Stimulated activated naive B cell treated with anti-CD40 and anti-IgM and Interleukin-4, amounts not matched to agents 10 μg/mL and 1 μg/mL and 100 μg/mL, for 72 hours (primary cell): ENCODE results near the gene SREBF2.
"Not testable (repeated sequence)": the region's sequence is repeated elsewhere in the genome, so short reads cannot be mapped to it uniquely, and the experiment has no call there.

Experiments
- ATAC-seq, 2 donors: fragments of 150-1000 bp; cut with Tn5 transposase; replicated peaks; 2 replicates each; pipeline ENCODE4 v1.10.0; 2021; ENCODE audit warnings: moderate library complexity in 1 of 2
- DNase-seq: peaks from one replicate; pipeline ENCODE4 v3.0.0; 2021
- H3K27ac Mint-ChIP-seq: one replicate; pipeline ENCODE4 v1.8.0; 2022; ENCODE audit warnings: mild to moderate bottlenecking, mixed read lengths
- H3K27me3 Mint-ChIP-seq, 2 donors: one replicate each; pipeline ENCODE4 v1.8.0; 2022; ENCODE audit warnings: mixed read lengths in 2 of 2
- H3K36me3 Mint-ChIP-seq, 2 donors: one replicate each; pipeline ENCODE4 v1.8.0; 2022; ENCODE audit warnings: mixed read lengths in 2 of 2, mild to moderate bottlenecking in 1 of 2
- H3K4me1 Mint-ChIP-seq, 2 donors: one replicate each; pipeline ENCODE4 v1.8.0; 2022; ENCODE audit warnings: mixed read lengths in 2 of 2, mild to moderate bottlenecking in 1 of 2
- H3K4me3 Mint-ChIP-seq, 2 donors: one replicate each; pipeline ENCODE4 v1.8.0; 2022; ENCODE audit warnings: mild to moderate bottlenecking in 2 of 2, mixed read lengths in 2 of 2, moderate library complexity in 1 of 2
- H3K9me3 Mint-ChIP-seq, 2 donors: one replicate each; pipeline ENCODE4 v1.8.0; 2022; ENCODE audit warnings: mixed read lengths in 2 of 2, mild to moderate bottlenecking in 1 of 2

Gene SREBF2

DNA sequence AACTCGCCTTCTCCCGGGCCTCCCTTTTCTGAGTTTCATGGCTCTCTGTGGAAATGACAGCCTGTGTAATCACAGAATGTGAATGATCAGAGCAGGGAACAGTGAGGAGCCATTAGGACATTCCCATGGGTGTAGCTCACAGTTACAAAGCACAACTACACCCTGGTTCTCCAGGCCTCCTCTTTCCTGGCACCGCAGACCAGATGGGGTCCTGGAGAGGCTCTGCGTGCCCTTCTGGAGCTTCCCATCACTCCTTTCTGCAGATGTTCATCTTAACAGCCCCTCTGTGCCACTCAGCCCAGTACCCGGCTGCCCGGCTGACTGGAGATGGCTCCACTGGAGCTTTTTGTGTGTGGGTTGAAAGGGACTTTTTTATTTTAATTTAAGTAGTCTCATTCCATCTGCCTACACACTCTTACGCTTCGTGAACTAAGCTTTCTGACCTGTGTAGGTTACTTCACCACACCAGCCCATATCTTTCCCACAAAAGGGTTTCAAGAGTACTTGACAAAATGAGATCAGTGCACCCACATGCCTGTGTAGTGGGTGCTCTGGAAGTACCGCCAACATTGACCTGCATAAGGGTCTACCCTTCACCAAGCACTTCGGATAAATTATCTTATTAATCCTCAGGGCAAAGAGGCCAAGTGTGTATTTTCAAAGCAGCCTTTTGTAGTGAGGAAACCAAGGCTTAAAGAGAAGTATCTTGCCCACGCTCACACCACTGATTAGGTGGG, 29.8 kb downstream of the SREBF2 start:
- Mint-ChIP-seq H3K36me3 (peaks cover 41 to 55% of the 10 kb centered on the region in 2 donors), H3K4me3 (peak overlapping the region; percentile 83 to 85), H3K27ac (peak overlapping the region; percentile 100), H3K27me3 (no peaks in the 10 kb centered on the region), H3K4me1 (peaks cover 52 to 85% of the 10 kb centered on the region in 2 donors), H3K9me3 (no peaks in the 10 kb centered on the region)
- peak; percentile 82 for DNase-seq
- ATAC-seq = peak; percentile 79 to 80

DNA sequence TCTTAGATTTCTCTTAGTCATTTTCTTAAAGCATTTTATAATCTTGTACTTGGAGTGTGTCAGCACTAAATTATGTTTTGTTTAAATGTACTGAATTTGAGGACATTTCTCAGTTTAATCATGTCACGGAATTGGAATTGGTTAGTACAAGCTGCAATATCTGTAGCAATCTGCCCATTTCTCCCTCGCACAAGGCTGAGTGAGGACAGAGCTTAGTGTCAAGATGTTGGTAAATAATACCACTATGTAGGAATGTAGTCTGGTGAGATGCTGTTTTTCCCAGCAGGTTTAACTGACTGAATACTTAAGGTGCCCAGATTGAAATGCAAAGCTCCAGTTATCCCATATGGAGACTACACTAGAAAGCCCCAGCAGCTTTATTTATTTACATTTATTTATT, 30.6 kb downstream of the SREBF2 start:
- peak overlapping the region in 1 of 2 donors; percentile 85 for H3K4me3 Mint-ChIP-seq
- peak overlapping the region; percentile 100 for H3K27ac Mint-ChIP-seq
- ATAC-seq (no peak), DNase-seq (no peak)
- H3K27me3 Mint-ChIP-seq = no peaks in the 10 kb centered on the region
- peaks cover 42 to 53% of the 10 kb centered on the region in 2 donors for H3K36me3 Mint-ChIP-seq
- peaks cover 48 to 77% of the 10 kb centered on the region in 2 donors for H3K4me1 Mint-ChIP-seq
- no peaks in the 10 kb centered on the region for H3K9me3 Mint-ChIP-seq

DNA sequence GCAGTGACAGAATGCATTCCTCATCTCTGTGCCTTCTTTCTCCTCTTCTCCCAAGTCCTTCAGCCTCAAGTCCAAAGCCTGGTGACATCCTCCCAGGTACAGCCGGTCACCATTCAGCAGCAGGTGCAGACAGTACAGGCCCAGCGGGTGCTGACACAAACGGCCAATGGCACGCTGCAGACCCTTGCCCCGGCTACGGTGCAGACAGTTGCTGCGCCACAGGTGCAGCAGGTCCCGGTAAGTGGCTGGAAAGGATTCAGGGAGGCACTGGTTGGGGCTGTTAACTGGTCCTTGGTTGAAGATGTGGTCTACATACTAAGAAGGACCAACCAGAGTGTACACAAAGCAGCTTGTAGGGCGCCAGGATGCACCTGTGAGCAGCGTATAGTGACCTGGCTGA, 35.7 kb downstream of the SREBF2 start:
- Mint-ChIP-seq H3K27me3 (no peaks in the 10 kb centered on the region), H3K4me1 (peaks cover 35 to 65% of the 10 kb centered on the region in 2 donors), H3K4me3 (no peak overlapping the region), H3K9me3 (no peaks in the 10 kb centered on the region), H3K36me3 (peaks cover 66 to 67% of the 10 kb centered on the region in 2 donors), H3K27ac (no peak overlapping the region)
- no peak for DNase-seq
- no peak for ATAC-seq

DNA sequence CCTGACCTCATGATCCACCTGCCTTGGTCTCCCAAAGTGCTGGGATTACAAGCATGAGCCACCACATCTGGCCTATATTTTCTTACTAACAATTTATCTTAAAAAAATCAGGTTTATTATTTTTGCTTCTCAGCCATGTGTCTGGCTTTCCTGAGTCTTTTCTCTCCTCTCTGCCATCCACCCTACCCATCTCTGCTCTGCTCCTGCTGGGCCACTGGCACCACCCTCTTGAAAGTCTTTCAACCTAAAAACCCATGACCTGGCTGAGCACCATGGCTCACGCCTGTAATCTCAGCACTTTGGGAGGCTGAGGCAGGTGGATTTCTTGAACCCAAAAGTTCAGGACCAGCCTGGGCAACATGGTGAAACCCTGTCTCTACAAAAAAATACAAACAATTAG, 37.2 kb downstream of the SREBF2 start:
- H3K27me3 Mint-ChIP-seq, H3K4me3 Mint-ChIP-seq, ATAC-seq, H3K9me3 Mint-ChIP-seq, DNase-seq: not testable (repeated sequence)
- H3K4me1 Mint-ChIP-seq = peaks cover 33 to 59% of the 10 kb centered on the region in 2 donors
- peaks cover 69% of the 10 kb centered on the region in 2 donors for H3K36me3 Mint-ChIP-seq
- H3K27ac Mint-ChIP-seq = peak overlapping the region; percentile 71

DNA sequence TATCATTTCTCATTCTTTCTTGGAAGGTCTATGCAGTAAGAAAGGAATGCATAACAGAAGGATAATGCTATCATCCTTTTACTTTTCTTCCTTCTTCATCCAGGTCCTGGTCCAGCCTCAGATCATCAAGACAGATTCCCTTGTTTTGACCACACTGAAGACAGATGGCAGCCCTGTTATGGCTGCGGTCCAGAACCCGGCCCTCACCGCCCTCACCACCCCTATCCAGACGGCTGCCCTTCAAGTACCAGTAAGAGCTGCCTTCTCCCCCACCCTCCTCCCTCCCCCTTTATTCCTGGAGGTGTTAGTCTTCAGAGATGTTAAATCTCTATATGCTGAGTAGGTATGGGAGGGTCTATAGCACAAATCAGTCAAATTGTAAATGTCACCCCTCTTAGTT, 37.9 kb downstream of the SREBF2 start:
- Mint-ChIP-seq H3K27me3 (no peaks in the 10 kb centered on the region), H3K27ac (peak overlapping the region; percentile 95), H3K4me1 (peaks cover 29 to 59% of the 10 kb centered on the region in 2 donors), H3K4me3 (no peak overlapping the region), H3K9me3 (no peaks in the 10 kb centered on the region), H3K36me3 (peaks cover 68 to 71% of the 10 kb centered on the region in 2 donors)
- DNase-seq (no peak), ATAC-seq (no peak)

DNA sequence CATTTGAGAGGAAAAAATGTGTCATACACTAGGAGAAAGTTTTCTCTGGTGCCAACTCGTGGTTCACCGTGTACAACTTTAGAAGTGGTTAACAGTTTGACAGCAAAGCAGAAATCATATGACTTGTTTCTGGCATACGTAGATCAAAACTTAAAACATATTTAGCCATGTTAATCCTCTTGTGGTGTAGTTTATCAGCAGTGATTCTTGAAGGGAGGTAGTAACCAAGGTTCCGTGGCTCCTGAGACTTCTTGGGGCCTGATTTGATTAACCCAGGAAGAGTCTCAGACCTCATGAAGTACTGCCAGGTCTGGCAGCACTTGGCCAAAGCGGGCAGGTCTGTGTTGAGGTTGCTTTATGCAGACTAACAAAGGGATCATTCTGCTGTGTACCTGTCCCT, 40.5 kb downstream of the SREBF2 start:
- ATAC-seq (peak; percentile 51 to 67), DNase-seq (no peak)
- Mint-ChIP-seq H3K27me3 (no peaks in the 10 kb centered on the region), H3K4me1 (peaks cover 32 to 63% of the 10 kb centered on the region in 2 donors), H3K9me3 (no peaks in the 10 kb centered on the region), H3K4me3 (peak overlapping the region; percentile 25 to 44), H3K36me3 (peaks cover 68 to 74% of the 10 kb centered on the region in 2 donors), H3K27ac (peak overlapping the region; percentile 89)

DNA sequence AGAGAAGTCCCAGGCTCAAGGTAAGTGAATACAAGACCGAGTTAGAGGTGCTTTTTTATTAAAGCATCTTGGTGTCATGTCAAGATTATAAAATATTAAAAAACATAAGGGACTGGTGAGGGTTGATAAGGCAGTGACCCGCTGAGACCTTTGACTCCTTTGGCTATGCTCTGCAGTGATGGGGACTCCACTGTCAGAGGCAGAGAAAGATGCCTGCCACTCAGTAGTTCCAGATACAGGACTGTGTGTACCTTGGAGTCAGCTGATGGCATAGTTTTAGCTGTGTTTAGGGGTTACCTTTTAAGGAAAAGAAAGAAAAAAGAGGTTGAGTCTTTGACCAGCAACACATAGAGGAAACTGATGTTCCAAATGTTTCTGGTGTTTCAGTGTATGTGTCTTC, 41.2 kb downstream of the SREBF2 start:
- Mint-ChIP-seq H3K36me3 (peaks cover 69 to 72% of the 10 kb centered on the region in 2 donors), H3K9me3 (no peaks in the 10 kb centered on the region), H3K27ac (peak overlapping the region; percentile 59), H3K27me3 (no peaks in the 10 kb centered on the region), H3K4me3 (no peak overlapping the region), H3K4me1 (peaks cover 30 to 68% of the 10 kb centered on the region in 2 donors)
- ATAC-seq = no peak
- no peak for DNase-seq

DNA sequence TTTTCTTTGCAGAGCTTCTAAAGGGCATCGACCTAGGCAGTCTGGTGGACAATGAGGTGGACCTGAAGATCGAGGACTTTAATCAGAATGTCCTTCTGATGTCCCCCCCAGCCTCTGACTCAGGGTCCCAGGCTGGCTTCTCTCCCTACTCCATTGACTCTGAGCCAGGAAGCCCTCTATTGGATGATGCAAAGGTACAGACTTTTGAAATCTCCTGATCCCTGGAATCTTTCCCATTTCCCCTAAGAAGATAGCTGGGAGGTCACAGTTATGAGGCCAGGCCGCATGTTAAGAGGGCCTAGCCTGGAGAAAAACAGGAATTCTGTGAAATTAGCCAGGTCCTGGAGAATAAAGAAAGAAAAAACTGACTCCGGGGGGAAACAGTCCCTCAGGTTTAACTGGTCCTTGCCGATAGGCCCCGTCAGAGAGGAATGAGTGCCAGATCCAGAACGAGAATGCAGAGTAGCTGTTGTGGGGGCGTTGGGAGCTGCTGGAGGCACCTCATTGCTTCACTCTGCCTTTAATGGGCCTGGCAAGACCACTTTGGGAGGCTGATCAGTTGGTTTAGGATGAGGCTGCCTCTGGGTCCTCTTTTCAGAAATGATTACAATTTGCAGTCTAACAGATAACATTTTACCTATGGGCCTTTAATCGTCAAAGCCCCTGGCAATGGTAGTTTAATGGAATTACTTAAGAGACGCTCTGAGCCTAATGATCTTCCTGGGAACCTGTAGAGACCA, 42.8 kb downstream of the SREBF2 start:
- DNase-seq = no peak
- Mint-ChIP-seq H3K9me3 (no peaks in the 10 kb centered on the region), H3K4me3 (peak overlapping the region in 1 of 2 donors; percentile 11), H3K36me3 (peaks cover 64 to 67% of the 10 kb centered on the region in 2 donors), H3K4me1 (peaks cover 28 to 63% of the 10 kb centered on the region in 2 donors), H3K27ac (peak overlapping the region; percentile 84), H3K27me3 (no peaks in the 10 kb centered on the region)
- ATAC-seq = no peak

DNA sequence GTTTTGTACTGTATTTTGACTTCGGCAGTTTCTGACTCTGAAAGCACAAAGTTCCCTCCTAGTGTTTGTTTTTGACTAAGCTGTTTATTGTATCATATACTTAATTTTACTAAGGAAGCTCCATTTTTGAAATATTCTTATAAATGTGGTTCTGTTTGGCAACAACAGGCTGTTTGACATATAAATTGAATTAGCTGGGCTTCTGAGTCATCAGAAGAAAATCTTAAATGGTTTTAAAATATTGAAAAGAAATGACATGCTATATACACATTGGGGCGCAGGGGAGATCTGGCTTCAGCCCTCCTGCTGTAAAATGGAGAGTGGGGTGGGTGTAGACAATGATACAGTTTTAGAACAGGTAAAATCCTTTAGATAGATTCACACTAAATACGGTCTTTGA, 43.4 kb downstream of the SREBF2 start:
- peaks cover 64 to 66% of the 10 kb centered on the region in 2 donors for H3K36me3 Mint-ChIP-seq
- H3K4me3 Mint-ChIP-seq = no peak overlapping the region
- no peaks in the 10 kb centered on the region for H3K27me3 Mint-ChIP-seq
- ATAC-seq (no peak), DNase-seq (no peak)
- peak overlapping the region; percentile 56 for H3K27ac Mint-ChIP-seq
- no peaks in the 10 kb centered on the region for H3K9me3 Mint-ChIP-seq
- peaks cover 26 to 59% of the 10 kb centered on the region in 2 donors for H3K4me1 Mint-ChIP-seq

DNA sequence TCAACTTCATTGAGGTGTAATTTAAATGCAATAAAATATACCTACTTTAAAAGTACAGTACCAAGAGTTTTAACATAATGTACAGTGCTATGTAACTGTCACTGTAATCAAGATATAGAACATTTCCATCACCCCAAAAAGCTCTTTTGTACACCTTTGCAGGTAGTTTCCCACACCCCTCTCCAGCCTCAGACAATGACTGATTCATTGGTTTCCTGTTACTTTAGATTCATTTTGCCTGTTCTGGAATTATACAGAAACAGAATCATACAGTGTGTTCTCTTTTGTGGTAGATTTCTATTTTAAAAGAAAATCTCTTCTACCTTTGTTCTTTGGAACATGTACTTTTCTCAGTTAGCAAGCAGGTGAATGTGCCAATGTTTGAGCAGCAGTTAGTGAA, 43.8 kb downstream of the SREBF2 start:
- Mint-ChIP-seq H3K4me3 (no peak overlapping the region), H3K27ac (no peak overlapping the region), H3K9me3 (no peaks in the 10 kb centered on the region), H3K36me3 (peaks cover 65 to 67% of the 10 kb centered on the region in 2 donors), H3K27me3 (no peaks in the 10 kb centered on the region), H3K4me1 (peaks cover 28 to 59% of the 10 kb centered on the region in 2 donors)
- DNase-seq (no peak), ATAC-seq (no peak)

DNA sequence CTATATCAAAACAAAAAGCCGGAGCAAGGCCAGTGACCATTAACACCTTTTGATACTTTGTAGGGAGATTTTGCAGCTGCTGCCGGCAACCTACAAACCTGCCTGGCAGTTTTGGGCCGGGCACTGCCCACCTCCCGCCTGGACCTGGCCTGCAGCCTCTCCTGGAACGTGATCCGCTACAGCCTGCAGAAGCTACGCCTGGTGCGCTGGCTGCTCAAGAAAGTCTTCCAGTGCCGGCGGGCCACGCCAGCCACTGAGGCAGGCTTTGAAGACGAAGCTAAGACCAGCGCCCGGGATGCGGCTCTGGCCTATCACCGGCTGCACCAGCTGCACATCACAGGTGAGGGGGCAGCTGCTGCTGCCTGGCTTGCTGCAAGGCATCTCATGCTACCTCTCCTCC, 47.7 kb downstream of the SREBF2 start:
- DNase-seq = no peak
- Mint-ChIP-seq H3K9me3 (no peaks in the 10 kb centered on the region), H3K4me3 (no peak overlapping the region), H3K27me3 (no peaks in the 10 kb centered on the region), H3K4me1 (peaks cover 29 to 55% of the 10 kb centered on the region in 2 donors), H3K36me3 (peaks cover 68 to 79% of the 10 kb centered on the region in 2 donors), H3K27ac (no peak overlapping the region)
- ATAC-seq = no peak

DNA sequence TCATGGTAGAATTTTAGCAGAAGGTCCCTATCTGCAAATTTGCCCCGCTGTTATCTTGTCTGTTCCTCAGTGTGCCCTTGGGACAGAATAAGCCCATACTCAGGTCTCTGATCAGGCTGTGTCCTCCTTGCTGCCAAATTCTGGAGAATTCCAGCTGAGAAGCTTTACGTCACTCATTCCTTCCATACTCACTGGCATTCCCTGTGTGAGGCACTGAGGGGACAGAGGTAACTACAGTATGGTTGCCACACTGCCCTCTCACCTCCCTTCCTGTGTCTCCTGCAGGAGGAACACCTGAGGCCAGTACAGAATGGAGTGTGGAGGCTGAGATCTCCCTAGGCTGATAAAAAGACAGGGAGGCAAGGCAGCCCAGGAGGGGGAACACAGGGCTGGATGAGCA, 50.5 kb downstream of the SREBF2 start:
- no peak overlapping the region for H3K4me3 Mint-ChIP-seq
- peak in 1 of 2 donors; percentile 10 for ATAC-seq
- H3K36me3 Mint-ChIP-seq = peaks cover 73 to 79% of the 10 kb centered on the region in 2 donors
- H3K27ac Mint-ChIP-seq = peak overlapping the region; percentile 37
- no peaks in the 10 kb centered on the region for H3K27me3 Mint-ChIP-seq
- no peak for DNase-seq
- peaks cover 33 to 58% of the 10 kb centered on the region in 2 donors for H3K4me1 Mint-ChIP-seq
- no peaks in the 10 kb centered on the region for H3K9me3 Mint-ChIP-seq

DNA sequence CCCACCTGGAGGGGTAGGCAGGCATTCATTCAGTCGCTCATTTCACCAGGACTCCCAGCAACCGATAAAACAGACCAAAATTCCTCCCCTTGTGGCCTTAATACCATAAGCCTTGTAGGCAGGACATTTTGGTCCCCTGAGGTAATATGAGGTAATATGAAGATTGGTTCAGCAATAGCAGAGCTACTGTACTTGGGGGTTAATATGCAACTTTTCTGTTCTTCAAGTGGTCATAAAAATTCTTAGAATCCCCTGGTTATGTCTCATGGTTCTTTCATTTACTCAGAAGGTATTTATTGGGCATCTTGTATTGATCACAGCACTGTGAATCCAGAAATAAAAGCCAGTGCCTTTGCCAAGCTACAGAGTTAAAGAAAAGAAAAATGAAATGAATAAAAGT, 52.2 kb downstream of the SREBF2 start:
- no peaks in the 10 kb centered on the region for H3K27me3 Mint-ChIP-seq
- H3K9me3 Mint-ChIP-seq = no peaks in the 10 kb centered on the region
- H3K4me1 Mint-ChIP-seq = peaks cover 34 to 53% of the 10 kb centered on the region in 2 donors
- no peak overlapping the region for H3K27ac Mint-ChIP-seq
- ATAC-seq (no peak), DNase-seq (no peak)
- peaks cover 70 to 77% of the 10 kb centered on the region in 2 donors for H3K36me3 Mint-ChIP-seq
- no peak overlapping the region for H3K4me3 Mint-ChIP-seq

DNA sequence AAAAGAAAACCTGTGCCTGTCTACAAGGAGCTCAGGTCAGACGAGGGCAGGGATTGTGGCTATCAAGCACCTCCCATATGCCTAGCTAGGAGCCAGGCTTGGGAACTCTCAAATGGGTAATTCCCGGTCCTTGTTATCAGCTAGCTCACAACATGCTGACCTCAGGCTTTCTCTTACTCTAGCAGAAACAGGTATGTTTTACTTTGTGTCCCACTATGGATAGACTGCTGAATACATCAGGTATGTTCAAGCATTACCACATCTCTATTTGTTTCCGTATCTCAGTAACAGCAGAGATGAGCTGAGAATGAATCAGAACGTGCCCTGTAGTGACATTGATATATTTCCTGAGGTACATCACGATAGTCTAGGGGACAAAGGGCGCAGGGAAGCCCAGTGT, 52.6 kb downstream of the SREBF2 start:
- DNase-seq (no peak), ATAC-seq (no peak)
- Mint-ChIP-seq H3K36me3 (peaks cover 73 to 80% of the 10 kb centered on the region in 2 donors), H3K4me1 (peaks cover 34 to 53% of the 10 kb centered on the region in 2 donors), H3K9me3 (no peaks in the 10 kb centered on the region), H3K4me3 (no peak overlapping the region), H3K27ac (no peak overlapping the region), H3K27me3 (no peaks in the 10 kb centered on the region)
